ENCODE data around the gene SOST.

Gene SOST

DNA sequence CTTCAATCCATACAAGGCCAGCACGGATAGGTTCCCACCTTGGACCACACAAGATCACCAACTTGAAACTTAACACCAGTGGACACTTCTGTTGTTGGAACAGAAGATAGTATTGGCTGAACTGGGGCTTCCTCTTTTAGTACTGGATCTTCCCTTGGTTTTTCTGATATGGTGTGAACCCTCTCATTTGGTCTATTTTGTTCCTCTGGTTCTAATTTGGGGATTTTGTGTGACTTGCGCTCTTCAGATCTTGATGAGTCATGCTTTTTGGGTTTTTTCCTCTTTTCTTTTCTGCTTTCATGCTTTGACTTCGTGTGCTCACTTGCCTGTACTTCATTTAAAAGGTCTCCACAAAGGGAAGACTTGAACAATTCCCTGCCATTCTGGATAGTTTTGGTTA lies 39.0 kb downstream of the SOST start:
- no peak for DNase-seq (ENCODE audit: low read depth)
- no peak overlapping the region for H3K4me3 ChIP-seq (ENCODE audit: low read depth, low read length)
- TF ChIP-seq, protein P1, sequence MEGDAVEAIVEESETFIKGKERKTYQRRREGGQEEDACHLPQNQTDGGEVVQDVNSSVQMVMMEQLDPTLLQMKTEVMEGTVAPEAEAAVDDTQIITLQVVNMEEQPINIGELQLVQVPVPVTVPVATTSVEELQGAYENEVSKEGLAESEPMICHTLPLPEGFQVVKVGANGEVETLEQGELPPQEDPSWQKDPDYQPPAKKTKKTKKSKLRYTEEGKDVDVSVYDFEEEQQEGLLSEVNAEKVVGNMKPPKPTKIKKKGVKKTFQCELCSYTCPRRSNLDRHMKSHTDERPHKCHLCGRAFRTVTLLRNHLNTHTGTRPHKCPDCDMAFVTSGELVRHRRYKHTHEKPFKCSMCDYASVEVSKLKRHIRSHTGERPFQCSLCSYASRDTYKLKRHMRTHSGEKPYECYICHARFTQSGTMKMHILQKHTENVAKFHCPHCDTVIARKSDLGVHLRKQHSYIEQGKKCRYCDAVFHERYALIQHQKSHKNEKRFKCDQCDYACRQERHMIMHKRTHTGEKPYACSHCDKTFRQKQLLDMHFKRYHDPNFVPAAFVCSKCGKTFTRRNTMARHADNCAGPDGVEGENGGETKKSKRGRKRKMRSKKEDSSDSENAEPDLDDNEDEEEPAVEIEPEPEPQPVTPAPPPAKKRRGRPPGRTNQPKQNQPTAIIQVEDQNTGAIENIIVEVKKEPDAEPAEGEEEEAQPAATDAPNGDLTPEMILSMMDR (IDR thresholded peaks at IDR 0.05; ENCODE audit: control insufficient read depth, extremely low read depth, insufficient read depth): no peak

DNA sequence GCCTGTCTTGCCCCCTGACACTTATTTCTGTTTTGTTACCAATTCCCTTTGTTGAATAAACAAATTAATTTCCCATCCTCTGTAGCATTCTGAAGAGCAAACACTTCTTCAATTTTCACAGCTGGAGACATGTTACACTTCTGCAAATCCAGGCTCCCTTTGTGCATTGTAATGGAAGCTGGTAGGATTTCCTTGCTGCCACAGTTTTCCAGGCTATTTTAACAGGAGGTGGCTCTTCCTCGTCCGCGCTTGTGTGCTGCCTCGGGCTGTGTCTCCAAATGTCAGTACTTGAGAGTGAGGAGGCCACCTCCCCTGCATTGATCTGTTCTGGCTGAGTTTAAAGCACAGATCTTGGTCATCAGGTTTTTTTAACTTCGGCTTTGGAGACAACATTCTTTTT lies 40.0 kb downstream of the SOST start:
- TF ChIP-seq, protein P1 (IDR thresholded peaks at IDR 0.05; ENCODE audit: control insufficient read depth, extremely low read depth, insufficient read depth): no peak
- DNase-seq (ENCODE audit: low read depth): no peak
- no peak overlapping the region for H3K4me3 ChIP-seq (ENCODE audit: low read depth, low read length)

DNA sequence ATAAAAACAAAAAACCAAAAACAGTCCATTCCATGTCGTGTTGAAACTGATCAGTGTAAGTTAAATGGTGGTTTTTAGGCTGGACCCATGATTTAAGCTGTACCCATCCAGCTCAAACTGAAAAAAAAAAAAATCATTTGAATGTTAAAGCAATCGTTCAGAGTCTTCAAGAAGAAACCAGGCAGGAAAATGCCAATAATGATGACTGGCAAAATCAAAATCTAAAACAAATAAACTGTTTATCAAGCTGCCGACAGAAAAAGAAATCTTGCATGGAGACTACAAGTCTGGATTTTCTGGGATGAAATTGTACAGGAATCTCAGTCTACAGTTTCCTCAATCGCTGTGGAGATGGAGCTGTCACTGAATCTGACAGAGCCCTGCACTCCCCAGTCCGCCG lies 40.7 kb downstream of the SOST start:
- TF ChIP-seq, protein P1 (IDR thresholded peaks at IDR 0.05; ENCODE audit: control insufficient read depth, extremely low read depth, insufficient read depth): no peak
- DNase-seq (ENCODE audit: low read depth): no peak

DNA sequence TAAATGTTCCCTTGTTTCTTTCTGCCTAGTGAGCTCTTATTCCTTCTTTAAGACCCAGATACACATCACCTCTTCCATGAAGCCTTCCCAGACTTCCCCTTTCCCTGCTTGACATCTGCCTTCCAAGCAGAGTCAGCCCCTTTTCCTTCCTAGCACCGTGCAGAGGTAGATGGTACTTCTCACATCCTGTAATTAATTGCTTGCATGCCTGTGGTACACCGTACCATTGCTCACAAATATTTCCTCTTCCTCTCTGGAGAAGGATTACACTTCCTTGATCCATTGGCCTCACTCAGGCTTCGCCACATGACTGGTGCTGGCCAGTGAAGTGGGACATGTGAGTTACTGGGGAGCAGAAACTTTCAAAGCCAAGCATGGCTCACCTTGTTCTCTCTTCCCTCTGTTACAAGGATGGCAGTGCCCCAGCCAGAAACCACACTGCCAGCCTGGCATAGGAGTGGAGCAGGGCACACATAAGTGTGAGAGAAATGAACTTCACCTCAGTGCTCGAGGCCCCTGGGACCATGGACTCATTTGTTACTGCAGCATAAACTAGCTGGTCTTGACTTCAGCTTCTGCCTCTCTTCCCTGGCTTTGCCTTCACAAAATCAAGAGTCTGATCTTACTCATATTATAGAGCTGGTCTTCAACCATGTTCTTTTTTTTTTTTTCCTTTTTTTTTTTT lies 44.0 kb downstream of the SOST start:
- no peak for DNase-seq (ENCODE audit: low read depth)
- TF ChIP-seq, protein P1 (IDR thresholded peaks at IDR 0.05; ENCODE audit: control insufficient read depth, extremely low read depth, insufficient read depth): no peak
- H3K4me3 ChIP-seq (ENCODE audit: low read depth, low read length): no peak overlapping the region

More for the DNA sequence above, 40.7 kb downstream of the SOST start:
- H3K4me3 ChIP-seq (ENCODE audit: low read depth, low read length): no peak overlapping the region

DNA sequence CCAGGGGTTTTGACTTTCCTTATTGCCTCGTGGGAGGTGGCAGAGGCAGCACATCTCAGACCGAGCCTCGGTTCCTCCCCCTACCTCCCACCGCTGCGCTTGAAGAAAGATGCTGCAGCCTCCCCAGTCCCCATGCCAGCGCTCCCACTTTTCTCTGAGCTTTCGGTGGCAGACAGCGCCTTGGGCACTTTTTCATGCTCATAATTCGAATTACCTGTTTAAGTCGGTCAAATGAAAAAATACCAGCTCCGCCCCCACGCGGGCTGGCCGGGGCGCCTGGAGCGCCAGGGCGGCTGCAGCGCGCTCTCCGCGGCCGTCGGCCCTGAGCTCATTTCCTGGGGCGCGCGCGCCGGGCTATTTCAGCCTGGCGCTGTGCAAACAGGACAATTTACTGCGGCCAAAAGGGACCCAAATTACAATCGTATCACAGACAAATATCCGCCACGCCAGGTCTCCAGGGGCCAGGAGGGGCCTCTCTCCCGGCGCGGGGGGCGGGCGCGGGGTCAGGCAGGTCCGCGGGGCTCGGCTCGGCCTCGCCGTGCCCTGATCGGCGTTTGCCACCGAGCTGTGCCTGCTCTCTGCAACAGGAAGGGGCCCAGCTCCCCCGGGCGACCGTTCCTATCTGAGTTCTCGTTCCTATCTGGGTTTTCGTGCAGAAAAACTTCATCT lies 45.0 kb downstream of the SOST start:
- no peak for DNase-seq (ENCODE audit: low read depth)
- peak overlapping the region; percentile 26 for H3K4me3 ChIP-seq (ENCODE audit: low read depth, low read length)
- TF ChIP-seq, protein P1 (IDR thresholded peaks at IDR 0.05; ENCODE audit: control insufficient read depth, extremely low read depth, insufficient read depth): no peak

DNA sequence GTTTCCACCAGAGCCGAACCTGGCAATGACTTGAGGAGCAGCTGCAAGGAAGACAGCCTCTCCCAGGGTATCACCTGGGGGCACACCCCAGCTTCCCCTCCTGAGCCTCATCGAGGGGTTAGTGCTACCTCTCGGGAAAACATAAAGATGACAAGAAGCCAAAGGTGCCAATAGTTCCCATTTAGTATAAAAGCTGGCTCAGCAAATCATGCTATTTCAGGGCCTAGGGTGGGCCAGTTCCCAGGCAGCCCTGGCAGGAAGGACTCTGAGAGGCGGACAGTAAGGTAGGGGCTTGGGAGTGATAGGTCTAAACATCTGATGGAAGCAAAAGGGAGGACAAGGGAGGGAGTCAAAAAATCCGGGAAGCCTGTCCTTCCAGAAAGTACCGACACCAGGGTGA lies 46.2 kb downstream of the SOST start:
- DNase-seq (ENCODE audit: low read depth): no peak
- TF ChIP-seq, protein P1 (IDR thresholded peaks at IDR 0.05; ENCODE audit: control insufficient read depth, extremely low read depth, insufficient read depth): no peak

More for the DNA sequence above, 46.2 kb downstream of the SOST start:
- no peak overlapping the region for H3K4me3 ChIP-seq (ENCODE audit: low read depth, low read length)
